Trophoblast cell (in vitro differentiated cells and primary cell): ENCODE measurements around the gene ELOVL6.

Experiments used
- DNase-seq, 2 donors: peaks; one replicate each; pipeline ENCODE4 v3.0.0-alpha.2; 2016
- H2AFZ ChIP-seq: 2 replicates; pipeline ENCODE4 v1.6.1; 2013; ENCODE audit warnings: low read length, moderate library complexity, mild to moderate bottlenecking; ENCODE audit not compliant: insufficient read depth, poor library complexity
- H2AK5ac ChIP-seq: 2 replicates; pipeline ENCODE4 v1.6.1; 2013; ENCODE audit warnings: mild to moderate bottlenecking, low read length
- H2BK120ac ChIP-seq: 2 replicates; pipeline ENCODE4 v1.6.1; 2013; ENCODE audit warnings: low read length, mild to moderate bottlenecking, moderate library complexity; ENCODE audit not compliant: insufficient read depth, poor library complexity
- H2BK12ac ChIP-seq: 2 replicates; pipeline ENCODE4 v1.6.1; 2013; ENCODE audit warnings: mild to moderate bottlenecking, low read length, moderate library complexity
- H2BK5ac ChIP-seq: 2 replicates; pipeline ENCODE4 v1.6.1; 2013; ENCODE audit warnings: low read length, low read depth, moderate library complexity, mild to moderate bottlenecking; ENCODE audit not compliant: poor library complexity
- H3K14ac ChIP-seq: 2 replicates; pipeline ENCODE4 v1.6.1; 2013; ENCODE audit warnings: mild to moderate bottlenecking, low read length
- H3K18ac ChIP-seq: 2 replicates; pipeline ENCODE4 v1.6.1; 2013; ENCODE audit warnings: mild to moderate bottlenecking, low read length
- H3K23ac ChIP-seq: 2 replicates; pipeline ENCODE4 v1.6.1; 2013; ENCODE audit warnings: low read length
- H3K27ac ChIP-seq: 2 replicates; pipeline ENCODE4 v1.5.1; 2013; ENCODE audit warnings: low read depth, mild to moderate bottlenecking, inconsistent platforms, low read length, moderate library complexity
- H3K27me3 ChIP-seq: 2 replicates; pipeline ENCODE4 v1.6.1; 2013; ENCODE audit warnings: inconsistent platforms, mild to moderate bottlenecking, low read length, moderate library complexity; ENCODE audit not compliant: insufficient read depth
- H3K36me3 ChIP-seq, 2 experiments: 1 replicate in 1 of 2; 2 replicates in 1 of 2; pipeline ENCODE4 v1.6.1; 2013; ENCODE audit warnings: low read length in 2 of 2, mild to moderate bottlenecking in 2 of 2, moderate library complexity in 1 of 2; ENCODE audit not compliant: insufficient read depth in 2 of 2, control insufficient read depth in 1 of 2
- H3K4ac ChIP-seq: 2 replicates; pipeline ENCODE4 v1.6.1; 2013; ENCODE audit warnings: low read depth, mild to moderate bottlenecking, low read length, moderate library complexity
- H3K4me1 ChIP-seq, 2 experiments: 1 replicate in 1 of 2; 2 replicates in 1 of 2; pipeline ENCODE4 v1.6.1; 2013; ENCODE audit warnings: low read length in 2 of 2, mild to moderate bottlenecking in 2 of 2, moderate library complexity in 1 of 2; ENCODE audit not compliant: insufficient read depth in 2 of 2, control insufficient read depth in 1 of 2
- H3K4me2 ChIP-seq: 2 replicates; pipeline ENCODE4 v1.6.1; 2013; ENCODE audit warnings: inconsistent platforms, mild to moderate bottlenecking, low read length, moderate library complexity
- H3K4me3 ChIP-seq: 2 replicates; pipeline ENCODE4 v1.5.1; 2013; ENCODE audit warnings: mild to moderate bottlenecking, low read depth, low read length, inconsistent platforms
- H3K79me1 ChIP-seq: one replicate; pipeline ENCODE4 v1.6.1; 2013; ENCODE audit warnings: low read length
- H3K79me2 ChIP-seq: 2 replicates; pipeline ENCODE4 v1.6.1; 2013; ENCODE audit warnings: low read length, mild to moderate bottlenecking; ENCODE audit not compliant: control insufficient read depth, insufficient read depth, poor library complexity
- H3K9ac ChIP-seq: 2 replicates; pipeline ENCODE4 v1.6.1; 2013; ENCODE audit warnings: mild to moderate bottlenecking, low read length
- H3K9me3 ChIP-seq: 2 replicates; pipeline ENCODE4 v1.6.1; 2013; ENCODE audit warnings: low read depth, mild to moderate bottlenecking, control low read depth, inconsistent platforms, low read length; ENCODE audit not compliant: insufficient read depth
- H4K12ac ChIP-seq: 2 replicates; pipeline ENCODE4 v1.6.1; 2013; ENCODE audit warnings: low read depth, mild to moderate bottlenecking, low read length, moderate library complexity
- H4K8ac ChIP-seq: 2 replicates; pipeline ENCODE4 v1.6.1; 2013; ENCODE audit warnings: low read depth, mild to moderate bottlenecking, low read length, moderate library complexity
- H4K91ac ChIP-seq: one replicate; pipeline ENCODE4 v1.6.1; 2013; ENCODE audit warnings: low read depth, mild to moderate bottlenecking, low read length, moderate library complexity
- WGBS: extraction: QIAGEN DNeasy Blood & Tissue Kit; methylation state at CpG from one replicate; pipeline ENCODE4 v1.1.7; 2013; ENCODE audit warnings: missing lambda C conversion rate; ENCODE audit not compliant: insufficient read length, insufficient coverage; ENCODE audit errors: extremely low coverage; 5-methylcytosine and 5-hydroxymethylcytosine counted together

The ELOVL6 gene

GRCh38 chr4:110108960-110109359 lies 89.5 kb downstream of the ELOVL6 start:
- H3K27me3 ChIP-seq = no peaks in the 10 kb centered on the region
- H3K4me1 ChIP-seq = peaks cover 0 to 10% of the 10 kb centered on the region in 2 experiments
- no peak overlapping the region for H4K8ac ChIP-seq
- no peaks in the 10 kb centered on the region for H3K9me3 ChIP-seq
- H3K27ac ChIP-seq = no peak overlapping the region
- H2BK5ac ChIP-seq = no peak overlapping the region
- H3K4me2 ChIP-seq = no peak overlapping the region
- H2BK12ac ChIP-seq = no peak overlapping the region
- H2AK5ac ChIP-seq = no peak overlapping the region
- no peak overlapping the region for H3K14ac ChIP-seq
- no peak overlapping the region for H4K12ac ChIP-seq
- no peak overlapping the region for H4K91ac ChIP-seq
- no peak overlapping the region for H3K9ac ChIP-seq
- H2BK120ac ChIP-seq = no peak overlapping the region
- H2AFZ ChIP-seq = no peak overlapping the region
- no peak for DNase-seq
- no peak overlapping the region for H3K23ac ChIP-seq
- H3K18ac ChIP-seq = no peak overlapping the region
- H3K36me3 ChIP-seq = no peaks in the 10 kb centered on the region
- no peak overlapping the region for H3K4me3 ChIP-seq
- no peak overlapping the region for H3K4ac ChIP-seq
- no peaks in the 10 kb centered on the region for H3K79me2 ChIP-seq
- no peaks in the 10 kb centered on the region for H3K79me1 ChIP-seq
- WGBS = no CpG with 5 or more reads among the region's 1 CpG

- DNase-seq = no peak
- H3K79me1 ChIP-seq = no peaks in the 10 kb centered on the region
- no peaks in the 10 kb centered on the region for H3K27me3 ChIP-seq
- no peak overlapping the region for H2AFZ ChIP-seq
- H3K14ac ChIP-seq = no peak overlapping the region
- no peaks in the 10 kb centered on the region for H3K79me2 ChIP-seq
- no CpG with 5 or more reads among the region's 3 CpGs for WGBS
- no peaks in the 10 kb centered on the region for H3K36me3 ChIP-seq
- no peak overlapping the region for H3K18ac ChIP-seq
- no peak overlapping the region for H3K23ac ChIP-seq
- no peaks in the 10 kb centered on the region for H3K9me3 ChIP-seq
- no peak overlapping the region for H3K27ac ChIP-seq
- H2BK5ac ChIP-seq = no peak overlapping the region
- H4K91ac ChIP-seq = no peak overlapping the region
- H3K4me1 ChIP-seq = peaks cover 0 to 10% of the 10 kb centered on the region in 2 experiments
- no peak overlapping the region for H4K12ac ChIP-seq
- H3K4me3 ChIP-seq = no peak overlapping the region
- H3K4ac ChIP-seq = no peak overlapping the region
- H2AK5ac ChIP-seq = no peak overlapping the region
- H3K4me2 ChIP-seq = no peak overlapping the region
- no peak overlapping the region for H4K8ac ChIP-seq
- H2BK12ac ChIP-seq = no peak overlapping the region
- no peak overlapping the region for H2BK120ac ChIP-seq
- no peak overlapping the region for H3K9ac ChIP-seq
Measured at GRCh38 chr4:110108422-110108821, 90.0 kb downstream of the ELOVL6 start.

- Histone ChIP-seq H3K4me1 (peaks cover 0 to 10% of the 10 kb centered on the region in 2 experiments), H3K4ac (no peak overlapping the region), H3K79me1 (no peaks in the 10 kb centered on the region), H3K79me2 (no peaks in the 10 kb centered on the region), H2AFZ (no peak overlapping the region), H3K18ac (no peak overlapping the region), H2BK12ac (no peak overlapping the region), H3K27me3 (no peaks in the 10 kb centered on the region), H2BK5ac (no peak overlapping the region), H3K23ac (no peak overlapping the region), H3K9ac (no peak overlapping the region), H4K91ac (no peak overlapping the region), H3K4me2 (no peak overlapping the region), H4K8ac (no peak overlapping the region), H4K12ac (no peak overlapping the region), H2BK120ac (no peak overlapping the region), H2AK5ac (no peak overlapping the region), H3K36me3 (no peaks in the 10 kb centered on the region), H3K9me3 (no peaks in the 10 kb centered on the region), H3K27ac (no peak overlapping the region), H3K14ac (no peak overlapping the region), H3K4me3 (no peak overlapping the region)
- DNase-seq = peak in 1 of 2 donors; percentile 70
Measured at GRCh38 chr4:110107866-110108265, 90.5 kb downstream of the ELOVL6 start.

- no peaks in the 10 kb centered on the region for H3K36me3 ChIP-seq
- H3K18ac ChIP-seq = no peak overlapping the region
- no peak overlapping the region for H3K4me3 ChIP-seq
- no peak overlapping the region for H2BK12ac ChIP-seq
- no peak overlapping the region for H3K4me2 ChIP-seq
- no peak overlapping the region for H2AK5ac ChIP-seq
- H3K23ac ChIP-seq = no peak overlapping the region
- no CpG with 5 or more reads among the region's 1 CpG for WGBS
- no peaks in the 10 kb centered on the region for H3K79me1 ChIP-seq
- no peak overlapping the region for H3K14ac ChIP-seq
- no peak overlapping the region for H2BK120ac ChIP-seq
- no peaks in the 10 kb centered on the region for H3K9me3 ChIP-seq
- H3K9ac ChIP-seq = no peak overlapping the region
- no peak overlapping the region for H4K8ac ChIP-seq
- peak in 1 of 2 donors; percentile 73 for DNase-seq
- H3K79me2 ChIP-seq = no peaks in the 10 kb centered on the region
- no peak overlapping the region for H3K27ac ChIP-seq
- H3K4ac ChIP-seq = no peak overlapping the region
- H4K12ac ChIP-seq = no peak overlapping the region
- no peaks in the 10 kb centered on the region for H3K27me3 ChIP-seq
- H2AFZ ChIP-seq = no peak overlapping the region
- H4K91ac ChIP-seq = no peak overlapping the region
- peaks cover 0 to 10% of the 10 kb centered on the region in 2 experiments for H3K4me1 ChIP-seq
- no peak overlapping the region for H2BK5ac ChIP-seq
Measured at GRCh38 chr4:110106931-110107296, 91.5 kb downstream of the ELOVL6 start.
